GM19240 (cell line): ENCODE measurements around the gene SLC6A4.
"Not testable (repeated sequence)": the region's sequence is repeated elsewhere in the genome, so short reads cannot be mapped to it uniquely, and the experiment has no call there.

ENCODE experiments used
- DNase-seq: peaks from one replicate; pipeline ENCODE4 v3.0.0; 2011; ENCODE audit warnings: low spot score; ENCODE audit not compliant: insufficient read length

SLC6A4 gene

GRCh38 chr17:30219833-30220232, 15.7 kb downstream of the SLC6A4 start:
- DNase-seq = no peak

DNA sequence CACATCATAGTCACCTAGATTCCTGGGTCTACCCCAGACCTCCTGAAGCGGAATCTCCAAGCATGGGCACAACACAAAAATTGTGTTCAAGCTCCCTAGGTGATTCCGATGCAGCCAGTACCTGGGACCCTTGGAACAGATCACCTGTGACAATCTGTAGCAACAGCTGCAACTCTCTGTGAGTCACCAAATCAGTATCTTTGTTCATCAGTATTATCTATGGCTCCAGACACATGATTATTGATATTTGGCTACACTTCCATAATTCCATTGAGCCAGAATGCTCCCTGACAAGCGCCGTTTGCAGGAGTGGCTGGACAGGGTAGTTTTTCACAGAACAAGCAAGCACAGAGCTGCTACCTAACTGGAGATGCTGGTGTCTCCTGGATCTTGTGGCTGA, 16.2 kb downstream of the SLC6A4 start:
- no peak for DNase-seq

DNA sequence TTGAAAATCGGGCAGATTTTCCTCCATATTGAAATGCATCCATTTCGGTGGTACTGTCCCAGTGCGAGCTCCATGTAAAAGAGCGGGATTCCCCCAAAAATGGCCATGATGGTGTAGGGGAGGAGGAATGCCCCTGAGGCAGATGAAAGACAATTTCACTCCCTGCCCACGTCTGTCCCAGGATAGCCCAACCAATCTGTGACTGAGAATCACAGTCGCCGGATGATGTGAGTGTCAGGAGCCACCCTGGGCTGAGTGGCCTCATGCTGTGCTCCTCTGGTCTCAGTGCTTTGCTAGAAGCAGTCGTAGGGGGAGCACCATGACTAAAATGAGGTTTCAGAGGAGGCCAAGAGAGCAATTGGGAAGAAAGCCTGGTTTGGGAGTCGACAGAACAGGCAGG, 16.7 kb downstream of the SLC6A4 start:
- no peak for DNase-seq

DNA sequence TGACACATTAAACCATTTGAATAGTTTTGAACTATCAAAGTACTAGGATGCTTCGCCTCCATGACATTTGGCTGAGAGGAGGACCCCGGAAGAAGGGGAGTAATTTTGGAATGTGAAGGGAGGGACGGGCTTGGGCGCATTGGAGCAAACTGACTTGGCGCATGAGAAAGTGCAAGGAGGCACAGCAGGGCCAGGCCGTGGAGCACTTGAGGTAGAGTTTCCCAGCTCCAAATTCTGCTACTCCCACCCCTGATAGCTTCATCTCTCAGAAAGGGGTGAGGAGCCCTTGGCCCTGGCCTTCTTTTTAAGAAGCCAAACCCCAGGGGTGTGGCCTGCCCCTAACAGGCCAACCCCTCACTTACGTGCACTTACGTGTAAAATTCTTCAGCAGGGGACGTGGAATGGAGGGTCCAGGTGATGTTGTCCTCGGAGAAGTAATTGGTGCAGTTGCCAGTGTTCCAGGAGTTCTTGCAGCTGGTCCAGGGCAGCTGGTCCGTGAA, 17.7 kb downstream of the SLC6A4 start:
- DNase-seq = no peak

DNA sequence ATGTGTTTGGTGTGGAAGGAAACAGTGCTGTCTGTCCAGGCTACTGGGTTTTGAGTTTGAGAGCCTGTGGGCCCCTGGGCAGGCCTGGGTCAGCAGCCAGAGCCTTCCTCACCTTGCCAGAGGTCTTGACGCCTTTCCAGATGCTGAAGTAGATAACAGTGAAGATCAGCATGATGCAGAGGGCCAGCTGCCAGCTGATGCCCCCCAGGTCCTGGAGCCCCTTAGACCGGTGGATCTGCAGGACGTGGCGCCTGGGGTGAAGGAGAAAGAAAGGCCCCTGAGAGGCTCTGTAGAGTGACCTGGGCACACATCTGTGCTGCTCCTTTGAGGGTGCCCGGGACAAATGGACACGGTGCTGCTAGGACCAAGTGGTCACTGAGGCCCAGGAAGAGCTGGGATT, 18.4 kb downstream of the SLC6A4 start:
- no peak for DNase-seq

- peak; percentile 56 for DNase-seq
Observed at GRCh38 chr17:30212750-30213149, 22.7 kb downstream of the SLC6A4 start.

GRCh38 chr17:30211371-30211770, 24.1 kb downstream of the SLC6A4 start:
- no peak for DNase-seq

DNA sequence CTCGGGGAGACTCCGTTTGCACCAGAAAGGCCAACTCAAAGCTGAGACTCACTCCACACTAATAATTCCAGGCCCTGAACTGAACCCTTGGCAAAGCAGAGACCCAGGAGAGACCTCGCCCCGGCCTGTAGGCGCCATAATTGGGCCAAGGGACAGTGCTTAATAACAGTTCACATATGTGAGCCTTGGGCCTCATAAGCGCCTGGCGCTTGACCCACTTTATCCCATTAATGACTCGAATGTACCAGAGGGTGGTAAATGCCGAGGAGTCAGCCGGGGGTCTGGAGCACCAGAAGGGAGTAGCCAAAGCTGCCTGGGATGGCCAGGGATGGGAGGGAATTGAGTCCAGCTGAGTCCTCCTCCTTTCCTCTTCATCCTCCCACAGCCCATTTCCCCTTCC, 24.6 kb downstream of the SLC6A4 start:
- no peak for DNase-seq

GRCh38 chr17:30210366-30210765, 25.1 kb downstream of the SLC6A4 start:
- DNase-seq = no peak

GRCh38 chr17:30209930-30210329, 25.6 kb downstream of the SLC6A4 start:
- no peak for DNase-seq

- DNase-seq = no peak
Observed at GRCh38 chr17:30208214-30208613, 27.3 kb downstream of the SLC6A4 start.

DNA sequence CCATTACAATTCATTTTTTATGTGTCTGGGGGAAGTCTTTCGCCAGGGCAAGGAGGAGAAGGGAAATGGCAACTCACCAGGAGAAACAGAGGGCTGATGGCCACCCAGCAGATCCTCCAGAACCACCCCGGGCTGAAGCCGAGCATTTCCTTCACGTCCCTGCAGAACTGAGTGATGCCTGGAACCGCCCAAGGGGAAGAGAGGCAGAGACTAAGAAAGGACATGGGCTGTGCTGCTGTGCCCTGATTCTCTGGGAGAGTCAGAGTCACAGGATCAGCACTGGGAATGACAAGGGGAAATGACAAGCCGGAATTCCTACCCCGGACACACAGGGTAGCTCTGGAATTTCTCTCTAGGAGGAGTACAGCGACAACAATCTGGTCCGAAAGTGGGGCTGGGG, 27.8 kb downstream of the SLC6A4 start:
- no peak for DNase-seq

- DNase-seq = no peak
Observed at GRCh38 chr17:30203471-30203981, 32.0 kb downstream of the SLC6A4 start.

- not testable (repeated sequence) for DNase-seq
Observed at GRCh38 chr17:30200656-30201055, 34.8 kb downstream of the SLC6A4 start.

- DNase-seq = no peak
Observed at GRCh38 chr17:30200106-30200505, 35.4 kb downstream of the SLC6A4 start.

GRCh38 chr17:30199600-30199999, 35.9 kb downstream of the SLC6A4 start:
- no peak for DNase-seq

DNA sequence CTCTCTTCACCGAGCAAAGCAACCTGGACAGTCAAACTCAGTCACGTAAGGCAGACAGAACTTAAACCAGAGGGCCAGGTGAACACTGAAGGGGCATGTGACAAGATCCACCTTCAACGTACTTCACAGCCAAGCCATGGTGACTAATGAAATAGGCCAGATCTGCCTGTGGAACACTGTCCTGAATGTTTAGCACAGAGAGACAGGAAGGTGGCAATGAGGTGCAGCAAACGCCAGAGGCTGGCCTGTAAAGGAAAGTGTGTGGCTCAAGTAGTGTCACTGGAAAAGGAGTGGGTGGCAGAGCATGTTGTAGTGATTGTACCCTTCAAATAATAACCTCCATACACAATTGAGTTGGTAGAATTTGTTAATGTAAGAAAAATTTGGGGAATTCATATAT, 38.1 kb downstream of the SLC6A4 start:
- no peak for DNase-seq

GRCh38 chr17:30196504-30196903, 39.0 kb downstream of the SLC6A4 start:
- no peak for DNase-seq

GRCh38 chr17:30191072-30191471, 44.4 kb downstream of the SLC6A4 start:
- no peak for DNase-seq

DNA sequence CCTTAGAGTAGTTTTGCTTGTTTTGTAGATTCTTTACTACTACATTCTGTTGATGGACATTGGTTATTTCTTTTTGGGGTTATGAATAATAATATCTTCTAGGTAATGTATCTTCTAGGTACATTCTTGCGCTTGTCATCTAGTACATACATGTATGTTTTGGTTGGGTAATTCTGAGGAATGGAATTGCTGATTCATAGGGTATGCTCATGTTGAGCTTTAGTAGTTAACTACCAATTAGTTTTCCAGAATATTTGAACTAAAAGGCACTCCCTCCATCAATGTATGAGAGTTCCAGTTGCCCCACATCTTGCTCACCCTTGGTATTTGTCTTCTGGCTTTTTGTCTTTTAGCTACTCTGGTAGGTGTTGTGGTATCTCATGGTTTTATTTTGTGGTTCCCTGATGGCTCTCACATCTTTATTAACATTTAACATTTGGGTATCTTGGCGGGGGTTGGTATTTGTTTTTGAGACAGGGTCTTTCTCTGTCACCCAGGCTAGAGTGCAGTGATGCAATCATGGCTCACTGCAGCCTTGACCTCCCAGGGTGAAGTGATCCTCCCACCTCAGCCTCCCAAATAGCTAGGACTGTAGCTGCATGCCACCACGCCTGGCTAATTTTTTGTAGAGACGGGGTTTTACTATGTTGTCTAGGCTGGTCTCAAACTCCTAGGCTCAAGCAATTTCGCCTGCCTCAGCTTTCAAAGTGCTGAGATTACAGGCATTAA, 47.1 kb downstream of the SLC6A4 start:
- DNase-seq = no peak

- DNase-seq = no peak
Observed at GRCh38 chr17:30187573-30187972, 47.9 kb downstream of the SLC6A4 start.

DNA sequence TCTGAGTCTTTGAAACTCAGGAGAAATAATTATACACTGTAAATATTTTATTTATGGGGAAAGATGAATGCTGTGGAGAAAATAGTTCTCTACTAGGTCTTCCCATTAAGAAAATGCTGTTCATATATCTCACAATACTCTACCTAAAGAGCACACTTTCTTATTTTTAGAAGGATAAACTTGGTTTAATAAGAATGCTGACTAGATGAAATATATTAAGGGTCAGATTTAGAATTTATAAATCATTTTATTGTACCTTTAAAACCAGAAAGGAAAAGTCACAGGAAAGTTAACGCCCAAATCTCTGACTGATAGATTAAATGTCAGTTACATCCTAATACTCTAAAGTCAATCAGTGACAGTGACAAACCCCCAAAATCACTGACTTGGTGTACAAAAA, 48.7 kb downstream of the SLC6A4 start:
- no peak for DNase-seq

DNA sequence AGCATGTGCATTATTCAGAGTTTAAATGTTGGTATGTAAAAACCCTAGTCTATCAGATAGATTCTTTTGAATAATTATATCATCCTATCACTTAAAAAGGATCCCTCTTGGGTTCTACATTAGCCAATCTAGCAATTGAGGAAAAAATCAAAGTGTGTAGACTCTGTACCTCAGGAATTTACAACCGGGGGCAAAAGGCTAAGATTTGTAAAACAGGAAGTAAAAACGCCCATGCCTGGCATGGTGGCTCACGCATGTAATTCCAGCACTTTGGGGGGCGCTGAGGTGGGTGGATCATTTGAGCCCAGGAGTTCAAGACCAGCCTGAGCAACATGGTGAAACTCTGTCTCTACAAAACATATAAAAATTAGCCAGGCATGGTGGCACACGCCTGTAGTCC, 58.6 kb downstream of the SLC6A4 start:
- DNase-seq = no peak
